GM12875 (cell line): ENCODE data around the gene OTUD3.
"Not testable (repeated sequence)": the region's sequence is repeated elsewhere in the genome, so short reads cannot be mapped to it uniquely, and the experiment has no call there.

Experiments
- H3K4me3 ChIP-seq: one replicate; pipeline ENCODE4 v1.5.1; 2011; ENCODE audit warnings: low read depth, low read length, control low read depth
- TF ChIP-seq, protein P1 (sequence below): IDR thresholded peaks from 2 replicates; pipeline ENCODE4 v1.5.1; 2011; ENCODE audit warnings: low read depth, mild to moderate bottlenecking, control low read depth, inconsistent platforms, low read length, moderate library complexity, borderline replicate concordance; ENCODE audit not compliant: insufficient read depth

OTUD3 gene

DNA sequence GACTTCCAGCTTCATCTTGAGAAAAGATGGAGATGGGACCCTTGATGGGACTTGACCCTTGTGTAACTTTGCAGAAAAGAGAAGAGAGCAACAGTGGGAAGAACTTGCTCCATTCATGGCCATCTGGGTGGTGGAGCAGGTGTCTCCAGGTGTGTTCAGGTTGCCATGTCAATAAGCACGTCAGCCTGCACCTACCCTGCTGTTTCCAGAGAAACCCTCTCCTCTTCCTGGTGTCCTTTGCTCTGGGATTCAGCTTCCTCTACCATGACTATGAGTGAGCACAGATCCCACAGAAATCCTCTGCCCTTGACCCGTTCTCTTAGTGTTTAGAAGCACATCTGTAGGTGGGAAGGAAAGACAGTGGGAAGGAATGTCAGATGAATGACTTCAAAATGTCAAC is 21.8 kb upstream of the OTUD3 start:
- TF ChIP-seq, protein P1, sequence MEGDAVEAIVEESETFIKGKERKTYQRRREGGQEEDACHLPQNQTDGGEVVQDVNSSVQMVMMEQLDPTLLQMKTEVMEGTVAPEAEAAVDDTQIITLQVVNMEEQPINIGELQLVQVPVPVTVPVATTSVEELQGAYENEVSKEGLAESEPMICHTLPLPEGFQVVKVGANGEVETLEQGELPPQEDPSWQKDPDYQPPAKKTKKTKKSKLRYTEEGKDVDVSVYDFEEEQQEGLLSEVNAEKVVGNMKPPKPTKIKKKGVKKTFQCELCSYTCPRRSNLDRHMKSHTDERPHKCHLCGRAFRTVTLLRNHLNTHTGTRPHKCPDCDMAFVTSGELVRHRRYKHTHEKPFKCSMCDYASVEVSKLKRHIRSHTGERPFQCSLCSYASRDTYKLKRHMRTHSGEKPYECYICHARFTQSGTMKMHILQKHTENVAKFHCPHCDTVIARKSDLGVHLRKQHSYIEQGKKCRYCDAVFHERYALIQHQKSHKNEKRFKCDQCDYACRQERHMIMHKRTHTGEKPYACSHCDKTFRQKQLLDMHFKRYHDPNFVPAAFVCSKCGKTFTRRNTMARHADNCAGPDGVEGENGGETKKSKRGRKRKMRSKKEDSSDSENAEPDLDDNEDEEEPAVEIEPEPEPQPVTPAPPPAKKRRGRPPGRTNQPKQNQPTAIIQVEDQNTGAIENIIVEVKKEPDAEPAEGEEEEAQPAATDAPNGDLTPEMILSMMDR, result no peak
- no peak overlapping the region for H3K4me3 ChIP-seq

DNA sequence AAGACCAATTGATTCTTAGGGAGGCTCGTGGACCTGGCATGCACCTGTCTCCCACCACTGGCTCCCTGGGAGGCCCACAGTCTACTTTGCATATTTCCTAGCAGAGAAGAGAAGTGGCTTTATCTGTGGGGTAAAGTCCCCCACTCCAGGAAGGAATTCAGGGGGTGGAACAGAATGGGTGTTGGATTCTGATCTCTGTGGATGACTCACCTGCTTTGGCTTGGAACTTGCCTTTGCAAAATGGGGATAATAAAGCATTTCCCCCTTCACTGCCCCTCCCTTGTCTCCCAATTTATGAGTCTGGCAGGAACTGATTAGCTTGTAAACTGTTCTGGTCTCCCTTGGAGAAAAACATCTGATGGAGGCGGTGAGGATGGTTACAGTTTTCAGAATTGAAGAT is 21.2 kb upstream of the OTUD3 start:
- TF ChIP-seq, protein P1, result no peak
- no peak overlapping the region for H3K4me3 ChIP-seq

DNA sequence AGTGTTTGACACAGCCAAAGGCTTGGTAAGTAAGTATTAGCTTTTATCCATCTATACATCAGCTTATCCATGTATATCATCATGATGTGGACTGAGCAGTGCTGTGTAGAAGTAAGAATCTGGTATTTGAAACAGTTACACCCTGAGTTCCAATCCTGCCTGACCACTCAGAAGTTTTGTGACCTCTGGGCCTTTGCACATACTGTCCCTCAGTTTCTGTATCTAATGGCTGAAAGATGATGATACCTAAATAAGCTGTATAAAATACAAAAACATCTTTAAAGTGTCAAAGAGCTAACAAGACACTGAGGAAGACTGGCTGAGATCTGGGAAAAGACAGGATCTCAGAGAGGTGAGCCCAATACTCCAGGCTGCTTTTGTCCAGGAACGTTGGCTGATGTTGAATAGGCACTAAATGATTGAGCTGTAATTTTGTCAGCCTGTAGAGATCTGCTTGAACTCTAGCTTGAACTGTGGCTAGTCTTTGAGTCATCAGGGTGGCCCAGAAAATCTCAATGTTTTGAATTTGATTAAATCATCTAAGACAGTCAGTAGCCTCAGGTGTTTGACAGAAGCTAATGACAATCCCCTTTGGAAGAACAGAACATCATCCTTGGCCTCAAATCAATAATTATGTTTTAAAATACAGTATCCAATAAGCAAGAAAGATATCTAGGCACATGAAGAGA is 20.2 kb upstream of the OTUD3 start:
- no peak overlapping the region for H3K4me3 ChIP-seq
- TF ChIP-seq, protein P1, result no peak

DNA sequence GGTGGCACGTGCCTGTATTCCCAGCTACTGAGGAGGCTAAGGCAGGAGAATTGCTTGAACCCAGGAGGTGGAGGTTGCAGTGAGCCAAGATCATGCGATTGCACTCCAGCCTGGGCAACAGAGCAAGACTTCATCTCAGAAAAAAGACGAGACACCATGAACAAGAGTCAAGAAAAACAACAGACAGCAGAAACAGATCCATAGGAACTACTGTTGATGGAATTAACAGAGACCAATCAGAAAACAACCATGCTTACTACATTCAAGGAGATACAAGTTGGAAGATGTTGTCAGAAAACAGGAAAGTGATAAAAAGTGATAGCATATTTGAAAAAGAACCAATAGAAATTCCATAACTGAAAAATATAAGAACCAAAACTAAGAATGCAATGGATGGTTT is 19.3 kb upstream of the OTUD3 start:
- H3K4me3 ChIP-seq, result no peak overlapping the region
- TF ChIP-seq, protein P1, result no peak

DNA sequence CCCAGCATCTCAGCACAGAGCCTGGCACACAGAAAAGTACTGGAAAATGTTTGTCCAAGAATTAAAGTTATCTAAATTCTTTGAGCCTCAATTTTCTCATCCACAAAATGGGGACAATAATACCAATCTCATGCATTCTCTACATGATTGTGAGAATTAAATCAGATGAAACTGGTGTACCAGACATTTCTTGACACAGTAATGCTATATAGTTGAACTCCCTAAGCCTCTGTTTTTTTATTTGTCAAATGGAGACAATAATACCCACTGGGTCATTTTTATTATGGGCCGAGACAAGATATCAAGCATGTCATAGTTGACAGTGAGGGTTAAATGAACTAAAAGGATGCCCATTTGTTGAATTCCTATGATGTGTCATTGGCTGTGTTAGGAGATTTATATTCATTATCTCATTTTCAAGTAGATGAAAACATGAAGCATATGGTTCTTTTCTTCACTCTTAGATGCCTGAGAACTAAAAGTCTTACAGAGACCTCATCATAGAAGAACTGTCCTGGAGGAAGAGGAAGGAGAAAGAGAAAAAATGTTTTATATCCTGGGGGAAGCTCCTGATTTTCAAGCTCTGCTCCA is 17.5 kb upstream of the OTUD3 start:
- TF ChIP-seq, protein P1, result no peak
- H3K4me3 ChIP-seq, result no peak overlapping the region

DNA sequence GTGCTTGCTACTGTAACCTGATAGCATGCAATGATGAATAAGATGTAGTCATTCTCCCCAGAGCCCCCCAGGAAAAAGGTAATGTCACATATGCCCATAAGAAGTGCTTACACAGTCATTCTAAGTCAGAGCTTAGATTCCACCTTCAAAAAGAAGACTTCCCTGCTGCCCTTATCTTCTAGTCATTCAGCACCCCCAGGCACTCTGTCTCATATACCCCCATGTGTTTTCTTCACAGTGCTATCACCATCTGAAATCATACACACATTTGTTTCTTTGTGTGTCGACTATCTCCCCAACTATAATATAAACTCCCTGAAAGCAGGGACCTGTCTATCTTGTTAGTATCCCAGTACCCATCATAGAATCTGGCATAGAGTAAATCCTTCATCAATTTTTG is 16.2 kb upstream of the OTUD3 start:
- TF ChIP-seq, protein P1, result no peak
- no peak overlapping the region for H3K4me3 ChIP-seq

DNA sequence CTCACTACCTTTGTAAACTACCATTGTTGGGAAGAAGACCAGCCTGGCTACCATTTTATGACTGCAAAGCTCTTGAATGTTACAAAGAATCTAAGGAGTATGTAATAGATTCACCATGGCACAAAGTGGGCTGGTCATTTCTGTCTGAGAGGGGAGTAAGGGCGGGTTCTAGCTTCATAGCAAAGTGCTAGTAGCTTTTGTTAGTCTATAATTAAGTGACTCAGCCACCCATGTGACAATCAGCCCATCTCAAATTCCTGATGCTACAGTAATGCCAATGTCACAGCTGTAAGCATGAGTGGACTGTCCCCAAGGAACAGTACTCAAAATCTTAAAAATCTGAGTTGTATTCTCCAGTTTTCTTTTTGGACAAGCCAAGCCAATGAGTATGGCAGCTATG is 15.4 kb upstream of the OTUD3 start:
- TF ChIP-seq, protein P1, result no peak
- H3K4me3 ChIP-seq, result no peak overlapping the region

DNA sequence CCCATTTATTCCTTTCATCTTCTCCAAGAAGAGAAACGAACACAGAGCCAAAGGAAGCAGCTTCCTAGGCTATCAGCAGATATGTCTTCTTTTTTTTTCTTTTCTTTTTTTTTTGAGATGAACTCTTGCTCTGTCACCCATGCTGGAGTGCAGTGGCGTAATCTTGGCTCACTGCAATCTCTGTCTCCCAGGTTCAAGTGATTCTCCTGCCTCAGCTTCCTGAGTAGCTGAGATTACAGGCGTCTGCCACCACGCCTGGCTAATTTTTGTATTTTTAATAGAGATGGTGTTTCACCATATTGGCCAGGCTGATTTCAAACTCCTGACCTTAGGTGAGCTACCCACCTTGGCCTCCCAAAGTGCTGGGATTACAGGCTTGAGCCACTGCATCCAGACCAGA is 13.6 kb upstream of the OTUD3 start:
- not testable (repeated sequence) for H3K4me3 ChIP-seq

DNA sequence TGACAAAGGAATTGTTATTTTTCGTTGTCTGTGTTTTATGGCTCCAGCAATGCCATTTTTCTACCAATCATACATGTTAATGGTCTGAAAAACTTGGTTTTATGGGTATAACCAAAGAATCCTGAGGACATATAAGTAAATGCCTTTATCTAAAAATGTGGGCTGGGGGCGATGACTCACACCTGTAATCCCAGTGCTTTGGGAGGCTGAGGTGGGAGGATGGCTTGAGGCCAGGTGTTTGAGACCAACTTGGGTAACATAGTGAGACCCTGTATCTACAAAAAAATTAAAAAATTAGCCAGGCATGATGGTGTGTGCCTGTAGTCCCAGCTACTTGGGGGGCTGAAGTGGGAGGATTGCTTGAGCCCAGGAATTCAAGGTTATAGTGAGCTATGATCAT is 12.7 kb upstream of the OTUD3 start:
- H3K4me3 ChIP-seq, result not testable (repeated sequence)
